ENCODE measurements around the gene OR51L1.

The OR51L1 gene

DNA sequence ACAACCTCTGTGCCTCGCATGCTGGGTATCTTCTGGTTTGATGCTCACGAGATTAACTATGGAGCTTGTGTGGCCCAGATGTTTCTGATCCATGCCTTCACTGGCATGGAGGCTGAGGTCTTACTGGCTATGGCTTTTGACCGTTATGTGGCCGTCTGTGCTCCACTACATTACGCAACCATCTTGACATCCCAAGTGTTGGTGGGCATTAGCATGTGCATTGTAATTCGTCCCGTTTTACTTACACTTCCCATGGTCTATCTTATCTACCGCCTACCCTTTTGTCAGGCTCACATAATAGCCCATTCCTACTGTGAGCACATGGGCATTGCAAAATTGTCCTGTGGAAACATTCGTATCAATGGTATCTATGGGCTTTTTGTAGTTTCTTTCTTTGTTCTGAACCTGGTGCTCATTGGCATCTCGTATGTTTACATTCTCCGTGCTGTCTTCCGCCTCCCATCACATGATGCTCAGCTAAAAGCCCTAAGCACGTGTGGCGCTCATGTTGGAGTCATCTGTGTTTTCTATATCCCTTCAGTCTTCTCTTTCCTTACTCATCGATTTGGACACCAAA is 52.2 kb downstream of the OR51L1 start:
- ATAC-seq = no peak

Data from activated CD4-positive, CD25-positive, alpha-beta regulatory T cell treated with anti-CD3 and anti-CD28 coated beads, Interleukin-2, amount 50 U/mL, for 24 hours (primary cell).